ENCODE measurements around the gene FGF21. TPM values are rescaled to one million over a fixed set of nuclear protein-coding genes. Genes with fewer than 3 reads are reported as not detected.
A peak's percentile ranks its signal among the peaks of the same experiment; 100 is the strongest.

The FGF21 gene
- total and polyA plus RNA-seq, 8 donors = not detected

- 1 to 6% (median 2%) methylated on average over 17 to 73 of the region's 73 CpGs for WGBS, 5 donors
- intact Hi-C loops (cut with DNase I; ENCODE audit: low total_unique reads) = no loop called here
- peak in 2 of 3 donors; percentile 88 to 92 for TF ChIP-seq POLR2AphosphoS5 (IDR thresholded peaks at IDR 0.05)
- TF ChIP-seq CTCF (IDR thresholded peaks at IDR 0.05) = peak in 3 of 7 experiments; percentile 23 to 72 (median 49)
- TF ChIP-seq POLR2A (IDR thresholded peaks at IDR 0.05) = peak in 1 of 4 donors; percentile 68
- TF ChIP-seq EP300 (IDR thresholded peaks at IDR 0.05) = no peak
- peaks cover 0 to 55% (median 10%) of the 10 kb centered on the region in 3 donors for H3K27me3 ChIP-seq
- H3K27ac ChIP-seq = peak within 1 kb of the TSS; percentile 81 to 89 (median 86)
- H3K9me3 ChIP-seq = no peaks in the 10 kb centered on the region
- H3K36me3 ChIP-seq = peaks cover 0 to 9% (median 0%) of the 10 kb centered on the region in 4 donors
- peaks cover 15 to 43% (median 28%) of the 10 kb centered on the region in 4 donors for H3K4me1 ChIP-seq
- DNase-seq = peak; percentile 95 to 97
- H3K4me3 ChIP-seq = peak within 1 kb of the TSS; percentile 48 to 58 (median 54)
These were observed 2.6 kb upstream of the FGF21 start, which contains the start of gene FUT1 for GRCh38 chr19:48752496-48753365. Gene FUT1 (minus strand): TSS chr19:48752641. CDS start chr19:48751281, 1,360 bp downstream.

- intact Hi-C loops (cut with DNase I; ENCODE audit: low total_unique reads) = no loop called here
- WGBS, 5 donors = 42 to 74% (median 70%) methylated on average over 2 to 5 of the region's 5 CpGs
- no peaks in the 10 kb centered on the region for H3K9me3 ChIP-seq
- H3K36me3 ChIP-seq = no peaks in the 10 kb centered on the region
- peaks cover 0 to 38% (median 10%) of the 10 kb centered on the region in 3 donors for H3K27me3 ChIP-seq
- TF ChIP-seq POLR2AphosphoS5 (IDR thresholded peaks at IDR 0.05) (no peak), EP300 (IDR thresholded peaks at IDR 0.05) (no peak), CTCF (IDR thresholded peaks at IDR 0.05) (no peak), POLR2A (IDR thresholded peaks at IDR 0.05) (no peak)
- H3K4me1 ChIP-seq = peaks cover 7 to 27% (median 25%) of the 10 kb centered on the region in 4 donors
- DNase-seq = no peak
- no peak overlapping the region for H3K4me3 ChIP-seq
- H3K27ac ChIP-seq = no peak overlapping the region
These were observed 463 bp downstream of the FGF21 start for GRCh38 chr19:48755787-48756186.

GRCh38 chr19:48756212-48756611 is 888 bp downstream of the FGF21 start:
- Histone ChIP-seq H3K27me3 (peaks cover 0 to 34% (median 10%) of the 10 kb centered on the region in 3 donors), H3K9me3 (no peaks in the 10 kb centered on the region), H3K27ac (no peak overlapping the region), H3K36me3 (no peaks in the 10 kb centered on the region), H3K4me1 (peaks cover 6 to 23% (median 21%) of the 10 kb centered on the region in 4 donors), H3K4me3 (no peak overlapping the region)
- DNase-seq = no peak
- WGBS, 5 donors = 85 to 97% (median 92%) methylated on average over 6 to 11 of the region's 11 CpGs
- intact Hi-C loops (cut with DNase I; ENCODE audit: low total_unique reads) = no loop called here
- TF ChIP-seq CTCF (IDR thresholded peaks at IDR 0.05) = no peak
- no peak for TF ChIP-seq EP300 (IDR thresholded peaks at IDR 0.05)
- TF ChIP-seq POLR2AphosphoS5 (IDR thresholded peaks at IDR 0.05) = no peak
- no peak for TF ChIP-seq POLR2A (IDR thresholded peaks at IDR 0.05)

GRCh38 chr19:48756686-48757085 is 1.4 kb downstream of the FGF21 start:
- 79 to 90% (median 85%) methylated on average over 6 to 9 of the region's 9 CpGs for WGBS, 5 donors
- intact Hi-C loops (cut with DNase I; ENCODE audit: low total_unique reads) = no loop called here
- no peak overlapping the region for H3K4me3 ChIP-seq

More at GRCh38 chr19:48756686-48757085, 1.4 kb downstream of the FGF21 start:
- H3K27me3 ChIP-seq = peaks cover 0 to 29% (median 10%) of the 10 kb centered on the region in 3 donors
- peaks cover 6 to 20% (median 17%) of the 10 kb centered on the region in 4 donors for H3K4me1 ChIP-seq
- no peaks in the 10 kb centered on the region for H3K9me3 ChIP-seq
- no peaks in the 10 kb centered on the region for H3K36me3 ChIP-seq
- H3K27ac ChIP-seq = no peak overlapping the region
- no peak for DNase-seq
- TF ChIP-seq POLR2A (IDR thresholded peaks at IDR 0.05) (no peak), CTCF (IDR thresholded peaks at IDR 0.05) (no peak), EP300 (IDR thresholded peaks at IDR 0.05) (no peak), POLR2AphosphoS5 (IDR thresholded peaks at IDR 0.05) (no peak)
